HG03342 (cell line): ENCODE results near the gene UBL7.
A peak's percentile ranks its signal among the peaks of the same experiment; 100 is the strongest.

Source experiments
- ATAC-seq: cut with Tn5 transposase; IDR thresholded peaks from one replicate; pipeline ENCODE4 v1.9.1; 2021; ENCODE audit warnings: mild to moderate bottlenecking, moderate library complexity; ENCODE audit not compliant: unreplicated experiment

Gene UBL7

GRCh38 chr15:74410502-74410901, 50.5 kb downstream of the UBL7 start:
- ATAC-seq, result no peak

- no peak for ATAC-seq
Measured at GRCh38 chr15:74409225-74409624, 51.7 kb downstream of the UBL7 start.

- no peak for ATAC-seq
Measured at GRCh38 chr15:74408815-74409214, 52.1 kb downstream of the UBL7 start.

- no peak for ATAC-seq
Measured at GRCh38 chr15:74408385-74408784, 52.6 kb downstream of the UBL7 start.

- no peak for ATAC-seq
Measured at GRCh38 chr15:74406992-74407705, 53.8 kb downstream of the UBL7 start.

- ATAC-seq, result no peak
Measured at GRCh38 chr15:74406517-74406916, 54.4 kb downstream of the UBL7 start.

GRCh38 chr15:74405823-74406222, 55.1 kb downstream of the UBL7 start:
- no peak for ATAC-seq

GRCh38 chr15:74403991-74404563, 56.9 kb downstream of the UBL7 start:
- peak; percentile 34 for ATAC-seq

- no peak for ATAC-seq
Measured at GRCh38 chr15:74403588-74403919, 57.4 kb downstream of the UBL7 start.

- no peak for ATAC-seq
Measured at GRCh38 chr15:74402873-74403587, 57.9 kb downstream of the UBL7 start.

GRCh38 chr15:74402337-74402841, 58.6 kb downstream of the UBL7 start:
- ATAC-seq, result no peak

GRCh38 chr15:74400915-74401757, 59.8 kb downstream of the UBL7 start:
- ATAC-seq, result no peak

GRCh38 chr15:74400313-74400860, 60.6 kb downstream of the UBL7 start:
- ATAC-seq, result no peak

- no peak for ATAC-seq
Measured at GRCh38 chr15:74399511-74400312, 61.2 kb downstream of the UBL7 start.

GRCh38 chr15:74399100-74399499, 61.9 kb downstream of the UBL7 start:
- no peak for ATAC-seq

- ATAC-seq, result no peak
Measured at GRCh38 chr15:74398183-74398582, 62.8 kb downstream of the UBL7 start.

- no peak for ATAC-seq
Measured at GRCh38 chr15:74397239-74398068, 63.5 kb downstream of the UBL7 start.

GRCh38 chr15:74396445-74397238, 64.3 kb downstream of the UBL7 start:
- peak; percentile 30 for ATAC-seq

GRCh38 chr15:74396146-74396438, 64.9 kb downstream of the UBL7 start:
- no peak for ATAC-seq
